T follicular helper cell (primary cell): ENCODE data around the gene RPS6KL1.

Source experiments
- DNase-seq: peaks from one replicate; pipeline ENCODE4 v3.0.0-alpha.2; 2020; ENCODE audit warnings: low read depth

Gene RPS6KL1

DNA sequence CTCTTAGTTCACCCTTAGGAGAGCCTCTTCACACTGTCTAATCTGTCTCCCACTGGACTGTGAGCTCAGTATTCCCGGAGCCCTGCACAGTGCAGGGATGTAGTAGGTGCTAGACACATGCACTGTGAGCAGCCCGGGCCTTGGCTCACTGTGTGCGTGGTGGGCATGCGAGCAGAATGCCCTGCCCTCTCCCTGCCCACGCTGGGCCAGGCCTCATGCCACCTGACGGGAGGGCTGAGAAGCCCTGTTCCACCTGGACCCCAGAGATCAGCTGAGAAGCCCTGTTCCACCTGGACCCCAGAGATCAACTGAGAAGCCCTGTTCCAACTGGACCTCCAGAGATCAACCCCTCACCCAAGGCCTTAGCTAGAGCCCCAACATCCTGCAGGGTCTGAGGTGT is 10.9 kb downstream of the RPS6KL1 start:
- DNase-seq = no peak

GRCh38 chr14:74911704-74912103 is 11.4 kb downstream of the RPS6KL1 start:
- DNase-seq = no peak

- no peak for DNase-seq
Measured at GRCh38 chr14:74911221-74911620, 11.8 kb downstream of the RPS6KL1 start.

- no peak for DNase-seq
Measured at GRCh38 chr14:74910556-74910955, 12.5 kb downstream of the RPS6KL1 start.

DNA sequence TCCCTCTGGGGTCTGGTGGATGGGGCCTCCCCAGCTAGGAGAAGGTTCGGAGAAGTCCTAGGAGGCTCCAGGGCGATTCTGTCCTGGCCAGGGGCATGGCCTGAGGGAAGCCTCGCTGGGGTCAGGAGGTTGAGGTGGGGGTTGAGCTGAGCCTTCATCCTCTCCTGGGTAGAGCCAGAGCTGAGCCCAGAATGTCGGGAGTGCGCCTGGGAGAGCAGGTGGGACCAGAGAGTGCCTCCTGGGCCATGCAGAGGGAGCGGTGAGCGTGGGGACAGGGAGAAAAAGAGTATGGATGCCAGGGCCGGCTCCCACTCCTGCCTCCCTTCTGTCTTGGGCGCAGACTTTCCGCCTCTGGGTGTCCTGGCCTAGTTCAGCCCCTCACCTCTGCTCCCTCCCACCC is 13.1 kb downstream of the RPS6KL1 start:
- no peak for DNase-seq

GRCh38 chr14:74909501-74909900 is 13.6 kb downstream of the RPS6KL1 start:
- no peak for DNase-seq

DNA sequence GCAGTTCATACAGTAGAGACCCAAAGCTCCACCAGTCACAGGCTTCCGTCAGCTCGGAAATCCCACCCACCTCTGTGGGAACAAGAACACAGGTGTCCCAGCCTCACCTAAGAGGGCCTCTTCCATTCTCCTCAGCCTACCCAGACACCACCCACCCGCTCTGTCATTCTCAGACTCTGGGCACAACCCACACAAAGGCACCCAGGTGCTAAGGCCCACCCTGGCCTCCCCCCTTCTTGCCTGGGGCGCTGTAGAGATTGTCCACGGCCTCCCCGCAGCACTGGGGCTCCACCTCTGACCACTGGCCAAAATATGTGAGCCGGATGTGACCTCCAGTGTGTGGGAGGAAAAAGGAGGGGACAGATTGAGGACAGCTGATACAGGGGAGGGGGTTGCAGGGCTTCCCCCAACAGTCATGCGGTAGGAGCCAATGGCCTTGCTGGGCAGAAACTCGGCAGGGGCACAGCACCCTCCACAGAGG is 14.2 kb downstream of the RPS6KL1 start:
- DNase-seq = no peak

- no peak for DNase-seq
Measured at GRCh38 chr14:74907744-74908143, 15.3 kb downstream of the RPS6KL1 start.

DNA sequence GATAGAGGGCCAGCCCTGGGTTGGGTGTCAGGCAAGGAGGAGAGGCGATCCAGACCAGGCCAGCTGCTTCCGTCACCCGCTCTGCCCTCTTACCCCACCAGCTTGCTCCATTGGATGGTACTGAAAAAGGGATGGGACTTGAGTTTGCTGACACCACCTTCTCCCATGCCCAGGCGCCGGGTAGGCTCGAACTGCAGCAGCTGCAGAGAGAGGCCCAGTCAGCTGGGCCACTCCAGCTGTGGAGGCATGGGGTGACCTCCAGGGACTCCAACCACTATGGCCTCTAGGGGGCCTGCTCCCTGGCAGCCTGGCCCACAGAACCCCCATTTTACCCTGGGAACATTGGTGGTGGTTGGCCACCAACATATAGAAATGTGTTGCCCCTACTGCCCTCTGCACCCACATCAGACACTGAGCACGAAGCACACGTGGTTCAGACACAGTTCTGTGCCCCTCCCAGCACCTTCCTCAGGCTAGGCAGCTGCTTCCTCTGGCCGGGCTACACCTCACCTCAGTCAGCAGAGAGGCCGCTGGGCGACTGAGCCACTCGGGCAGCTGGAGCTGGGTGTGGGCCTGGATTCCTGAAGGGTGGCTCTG is 16.0 kb downstream of the RPS6KL1 start:
- no peak for DNase-seq

- peak; percentile 70 for DNase-seq
Measured at GRCh38 chr14:74905595-74906142, 17.4 kb downstream of the RPS6KL1 start.

GRCh38 chr14:74904635-74905503 is 18.2 kb downstream of the RPS6KL1 start:
- DNase-seq = no peak

- DNase-seq = no peak
Measured at GRCh38 chr14:74902941-74903705, 19.9 kb downstream of the RPS6KL1 start.

DNA sequence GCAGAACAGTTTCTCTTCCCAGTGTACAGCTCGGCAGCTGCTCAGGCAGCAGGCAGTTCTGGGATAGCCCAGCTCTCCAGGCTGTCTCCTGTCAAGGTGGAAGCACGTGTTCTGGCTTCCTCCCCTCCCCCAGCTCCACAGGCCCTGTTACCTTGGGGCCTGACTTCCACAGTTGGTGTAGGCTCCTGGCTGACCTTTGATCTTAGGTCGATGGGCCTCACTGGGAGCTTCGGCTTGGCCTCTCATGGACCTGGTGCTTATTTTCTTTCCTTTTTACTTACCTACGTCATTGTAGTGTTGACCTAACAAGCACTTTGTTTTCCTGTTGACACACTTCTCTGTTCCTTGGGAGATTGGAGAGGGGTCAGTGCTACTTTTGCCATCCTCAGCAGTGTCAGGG is 24.4 kb downstream of the RPS6KL1 start:
- DNase-seq = no peak

GRCh38 chr14:74898083-74898482 is 25.0 kb downstream of the RPS6KL1 start:
- no peak for DNase-seq

GRCh38 chr14:74897642-74898041 is 25.4 kb downstream of the RPS6KL1 start:
- no peak for DNase-seq

- no peak for DNase-seq
Measured at GRCh38 chr14:74896400-74896799, 26.7 kb downstream of the RPS6KL1 start.

DNA sequence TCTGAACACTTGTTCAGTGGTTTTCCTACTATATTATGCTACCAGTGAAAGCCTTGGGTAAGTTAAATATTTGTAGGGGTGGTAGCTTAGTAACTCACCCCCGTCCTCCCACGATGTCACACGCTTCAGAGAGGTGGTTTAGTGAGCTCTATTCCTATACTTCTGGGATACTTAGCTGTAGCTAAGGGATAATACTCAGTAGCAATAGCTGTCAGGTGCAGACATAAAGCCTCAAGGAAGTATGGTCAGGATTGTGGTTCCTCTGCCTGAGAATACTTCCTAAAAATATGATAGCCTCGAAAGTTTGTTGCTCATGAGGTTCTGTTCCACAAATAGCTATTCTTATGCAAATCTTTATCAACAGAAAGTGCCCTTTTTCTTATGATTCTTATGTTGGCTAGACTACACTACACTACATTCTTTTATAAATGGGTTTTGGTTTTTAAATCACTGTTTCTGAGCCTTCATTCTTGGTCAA is 29.4 kb downstream of the RPS6KL1 start:
- DNase-seq = no peak

GRCh38 chr14:74892745-74893144 is 30.3 kb downstream of the RPS6KL1 start:
- no peak for DNase-seq

- DNase-seq = no peak
Measured at GRCh38 chr14:74891870-74892269, 31.2 kb downstream of the RPS6KL1 start.

- no peak for DNase-seq
Measured at GRCh38 chr14:74890262-74890661, 32.8 kb downstream of the RPS6KL1 start.

- DNase-seq = no peak
Measured at GRCh38 chr14:74888164-74889158, 34.6 kb downstream of the RPS6KL1 start.
